Activated CD8-positive, alpha-beta memory T cell treated with anti-CD3 and anti-CD28 coated beads, Interleukin-2, amount 50 U/mL, for 4 hours (primary cell): ENCODE data around the gene SHISA8.
A peak's percentile ranks its signal among the peaks of the same experiment; 100 is the strongest.

Source experiments
- DNase-seq: peaks from one replicate; pipeline ENCODE4 v3.0.0-alpha.2; 2020

The SHISA8 gene

GRCh38 chr22:41933411-41934177 is 18.7 kb upstream of the SHISA8 start:
- DNase-seq: no peak

- DNase-seq: no peak
Observed at GRCh38 chr22:41932353-41932752, 17.5 kb upstream of the SHISA8 start.

- no peak for DNase-seq
Observed at GRCh38 chr22:41931701-41932269, 16.9 kb upstream of the SHISA8 start.

DNA sequence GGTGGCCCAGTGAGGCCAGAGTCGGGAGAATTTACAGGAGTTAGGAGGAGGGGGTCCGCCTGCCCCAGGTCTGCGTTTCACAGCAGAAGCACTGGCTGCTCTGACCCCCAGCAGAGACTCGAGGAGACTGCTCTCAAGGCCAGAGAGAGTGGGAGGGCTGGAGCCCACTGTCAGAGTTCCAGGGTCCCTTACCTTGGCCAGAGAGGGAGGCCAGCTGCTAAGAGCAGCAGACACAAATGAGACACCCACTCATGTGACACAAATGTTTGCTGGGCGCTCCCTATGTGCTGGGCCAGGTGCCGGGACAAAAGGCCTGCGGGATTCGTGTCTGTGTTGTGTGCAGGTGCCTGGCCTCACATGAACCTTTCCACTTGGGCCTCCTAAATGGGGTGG is 14.5 kb upstream of the SHISA8 start:
- no peak for DNase-seq

DNA sequence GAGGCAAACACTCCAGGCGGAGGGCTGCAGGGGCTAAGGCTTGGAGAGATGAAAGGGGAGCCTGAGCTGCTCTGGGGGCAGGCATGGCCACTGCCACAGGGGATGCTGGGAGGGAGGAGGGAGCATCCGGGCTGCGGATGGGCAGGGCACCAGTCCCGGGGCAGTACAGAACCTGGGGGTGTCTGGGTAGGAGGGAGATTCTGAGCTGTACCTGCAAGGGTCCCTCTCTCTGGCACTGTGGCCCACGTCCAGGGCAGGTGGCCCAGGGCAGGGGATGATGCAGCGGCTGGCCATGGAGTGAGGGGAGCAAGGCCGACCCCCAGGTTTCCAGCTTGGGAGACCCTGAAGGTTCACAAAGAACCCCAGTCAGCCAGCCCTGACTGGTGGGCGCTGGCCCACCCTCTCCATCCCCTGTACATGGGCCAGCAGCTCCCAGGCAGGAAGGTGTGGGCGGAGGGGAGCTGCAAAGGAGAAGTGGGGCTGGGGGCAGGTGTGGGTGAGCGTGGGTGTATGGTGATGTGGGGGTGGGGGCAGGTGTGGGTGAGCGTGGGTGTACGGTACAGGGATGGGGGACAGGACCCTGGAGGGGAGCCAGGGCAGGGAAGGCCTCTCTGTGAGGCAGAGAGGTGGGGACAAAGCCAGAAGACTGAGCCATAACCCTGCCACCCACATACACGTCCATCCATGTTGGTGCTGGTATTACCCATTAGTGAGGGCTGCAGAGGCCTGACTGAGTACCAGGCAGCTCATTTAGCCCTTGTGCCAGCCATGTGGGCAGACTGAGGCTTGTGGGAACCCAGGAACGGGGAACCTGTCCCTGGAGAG is 13.9 kb upstream of the SHISA8 start:
- no peak for DNase-seq

DNA sequence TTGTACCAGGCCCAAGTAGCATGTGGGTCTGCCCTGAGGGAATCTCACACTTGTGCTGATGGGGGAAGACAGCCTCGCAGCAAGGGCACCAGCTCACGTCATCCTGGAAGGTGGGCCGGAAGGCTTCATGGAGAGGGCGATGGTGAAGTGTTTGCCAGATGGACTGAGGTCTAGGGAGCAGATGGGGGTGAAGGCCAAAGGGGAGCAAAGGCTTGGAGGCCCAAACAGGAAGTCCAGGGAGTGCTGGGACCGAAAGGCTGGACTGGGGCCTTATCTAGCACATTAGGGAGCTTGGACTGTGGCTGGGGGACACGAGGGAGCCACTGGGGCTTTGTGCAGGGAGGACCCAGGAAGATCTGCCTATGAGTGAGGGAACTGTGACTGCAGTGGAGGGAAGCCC is 12.9 kb upstream of the SHISA8 start:
- DNase-seq: no peak

DNA sequence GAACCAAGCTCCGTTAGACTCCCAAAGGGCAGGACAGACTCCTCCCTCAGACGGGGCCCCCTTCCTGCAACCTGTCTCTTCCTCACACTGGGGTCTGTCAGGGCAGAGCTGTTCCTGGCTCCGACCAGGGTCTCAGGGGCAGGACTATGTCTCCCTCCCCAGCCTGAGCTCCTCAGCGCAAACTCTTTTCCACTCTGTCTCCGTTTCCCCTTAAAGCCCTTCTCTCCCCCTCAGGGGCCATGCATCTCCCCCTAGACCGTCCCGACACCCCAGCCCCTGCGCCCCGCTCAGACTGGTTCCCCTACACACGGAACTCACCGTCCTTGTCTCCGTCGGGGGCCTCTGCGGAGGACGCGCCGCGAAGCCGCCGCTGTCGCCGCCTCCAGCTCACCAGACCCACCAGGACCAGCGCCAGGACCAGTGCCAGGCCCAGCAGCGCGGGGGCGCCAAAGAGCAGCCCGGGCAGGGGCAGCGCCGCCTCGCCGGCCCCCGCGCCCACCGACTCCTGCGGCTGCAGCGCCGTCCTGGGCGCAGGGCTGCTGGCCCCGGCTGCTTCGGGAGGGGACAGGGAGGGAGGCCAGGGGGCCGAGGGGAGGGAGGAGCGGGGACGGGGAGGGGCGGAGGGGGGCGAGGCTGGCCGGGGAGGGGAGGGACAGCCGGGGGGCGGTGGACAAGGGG is 11.0 kb upstream of the SHISA8 start:
- DNase-seq: peak; percentile 83

- DNase-seq: no peak
Observed at GRCh38 chr22:41923595-41924276, 8.9 kb upstream of the SHISA8 start.

DNA sequence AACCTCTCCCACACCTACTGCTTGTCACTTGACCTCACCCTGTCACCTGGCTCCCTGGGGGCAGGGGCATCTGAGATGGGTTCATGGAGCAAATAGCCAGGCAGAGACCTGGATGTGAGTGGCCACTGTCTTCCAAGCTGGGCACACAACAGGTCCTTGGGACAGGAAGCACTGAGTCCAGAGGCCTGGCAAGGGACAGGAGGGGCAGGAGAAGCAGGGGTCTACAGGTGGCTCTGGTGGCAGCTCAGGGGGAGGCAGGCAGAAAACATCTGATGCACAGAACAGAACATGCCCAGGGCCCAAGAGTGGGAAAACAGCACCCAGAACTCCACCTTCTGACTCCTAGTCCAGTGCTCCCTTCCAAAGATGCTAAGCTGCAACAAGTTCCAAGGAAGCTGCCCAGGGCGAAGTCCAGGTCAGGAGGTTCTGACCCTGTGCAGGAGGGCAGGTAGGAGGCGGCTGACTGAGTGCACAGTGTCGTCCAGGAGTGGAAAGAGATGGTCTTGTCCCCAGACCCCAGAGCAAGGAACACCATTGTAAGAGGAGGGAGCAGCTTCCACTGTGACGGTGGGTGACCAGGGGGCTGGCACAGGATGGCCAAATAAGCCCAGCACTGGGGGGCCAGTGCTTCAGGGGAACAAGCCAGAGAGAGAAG is 8.2 kb upstream of the SHISA8 start:
- no peak for DNase-seq

DNA sequence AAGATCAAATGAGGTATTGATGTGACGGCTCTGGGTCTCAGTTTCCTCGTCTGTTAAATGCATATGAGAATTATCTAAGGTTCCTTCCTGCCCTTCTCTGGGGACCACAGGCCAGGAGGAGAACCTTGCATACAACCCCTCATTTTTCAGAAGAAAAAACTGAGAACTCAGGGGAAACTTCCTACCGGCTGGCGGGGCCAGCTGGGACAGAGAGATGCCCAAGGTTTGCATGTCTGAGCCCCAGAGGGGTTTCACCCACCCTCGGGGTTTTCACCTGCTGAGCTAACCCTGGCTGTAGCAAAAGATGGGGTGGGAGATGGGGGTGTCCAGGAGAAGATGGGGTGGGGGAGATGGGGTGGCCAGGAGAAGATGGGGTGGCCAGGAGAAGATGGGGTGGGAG is 7.5 kb upstream of the SHISA8 start:
- DNase-seq: no peak

GRCh38 chr22:41920271-41920976 is 5.5 kb upstream of the SHISA8 start:
- no peak for DNase-seq

DNA sequence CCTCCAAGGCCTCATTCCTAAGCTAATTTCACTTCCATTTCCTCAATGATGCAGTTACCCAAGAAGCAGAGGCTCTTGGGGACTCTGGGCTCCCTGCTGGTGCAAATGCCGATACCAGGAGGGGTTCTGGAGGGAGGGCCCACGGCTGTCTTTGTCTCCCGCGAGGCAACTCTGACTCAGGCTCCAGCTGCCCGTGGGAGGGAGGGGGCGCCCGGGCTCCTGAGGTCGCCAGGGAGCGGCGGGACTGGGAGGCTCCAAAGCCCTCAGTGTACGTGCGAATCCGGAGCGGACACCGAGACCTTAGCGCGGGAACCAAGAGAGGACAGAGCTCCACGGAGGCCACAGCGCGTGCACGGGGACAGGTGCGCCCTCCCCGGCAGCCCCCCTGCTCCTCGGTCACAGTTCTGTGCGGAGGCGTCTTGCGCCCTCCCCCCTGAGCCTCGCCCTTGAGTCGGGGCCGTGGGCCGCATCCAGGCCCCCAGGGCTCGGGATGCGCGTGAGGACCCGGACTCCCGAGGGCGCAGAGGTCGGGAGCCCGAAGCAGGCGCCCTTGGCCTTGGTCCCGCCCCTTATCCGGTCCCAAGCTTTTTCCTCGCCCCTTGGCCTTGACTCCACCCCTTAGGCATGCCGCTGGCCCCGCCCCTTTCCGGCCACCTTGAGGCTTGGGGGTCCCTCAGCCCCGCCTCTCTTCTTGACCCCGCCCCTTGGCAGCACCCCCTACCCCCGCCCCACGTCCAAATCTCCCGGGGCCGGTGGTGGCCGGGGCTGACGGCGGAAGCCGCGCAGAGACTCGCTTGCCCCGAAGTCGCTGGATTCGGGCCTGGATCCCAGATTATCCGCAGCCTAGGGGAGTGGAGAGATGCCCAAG is 4.7 kb upstream of the SHISA8 start:
- peak; percentile 64 for DNase-seq

DNA sequence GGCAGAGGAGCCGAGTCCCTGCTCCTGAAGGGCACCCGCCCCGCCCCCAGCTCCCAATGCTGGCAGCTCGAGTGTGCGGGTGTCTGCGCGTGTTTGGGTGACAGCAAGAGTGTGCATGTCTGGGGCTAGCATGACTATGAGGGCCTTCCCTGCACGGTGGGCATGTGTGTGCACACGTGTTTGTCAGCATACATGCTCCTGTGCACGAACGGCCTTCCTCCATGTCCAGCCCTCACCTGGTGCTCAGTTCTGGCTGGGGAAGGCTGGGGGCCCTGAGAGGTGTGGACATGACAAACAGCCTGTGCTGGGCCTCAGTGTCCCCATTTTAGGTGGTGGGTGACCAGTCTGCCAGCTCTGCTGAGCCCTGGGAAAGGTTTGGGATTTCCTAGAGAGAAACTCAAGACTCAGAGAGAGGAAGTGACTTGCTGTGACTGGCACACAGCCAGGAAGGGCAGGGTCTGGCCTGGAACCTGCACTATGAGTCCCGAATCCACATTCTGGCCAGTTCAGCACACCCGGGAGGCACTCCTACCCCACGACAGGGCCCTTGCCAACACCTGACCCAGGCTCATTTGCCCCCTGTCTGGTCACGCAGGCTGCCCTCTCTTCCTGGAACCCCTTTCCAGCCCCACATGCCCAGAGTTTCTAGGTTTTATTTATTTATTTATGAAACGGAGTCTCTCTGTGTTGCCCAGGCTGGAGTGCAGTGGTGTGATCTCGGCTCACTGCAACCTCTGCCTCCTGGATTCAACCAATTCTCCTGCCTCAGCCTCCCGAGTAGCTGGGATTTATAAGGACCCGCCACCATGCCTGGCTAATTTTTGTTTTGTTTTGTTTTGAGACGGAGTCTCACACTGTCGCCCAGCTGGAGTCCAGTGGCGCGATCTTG is 3.3 kb upstream of the SHISA8 start:
- no peak for DNase-seq

DNA sequence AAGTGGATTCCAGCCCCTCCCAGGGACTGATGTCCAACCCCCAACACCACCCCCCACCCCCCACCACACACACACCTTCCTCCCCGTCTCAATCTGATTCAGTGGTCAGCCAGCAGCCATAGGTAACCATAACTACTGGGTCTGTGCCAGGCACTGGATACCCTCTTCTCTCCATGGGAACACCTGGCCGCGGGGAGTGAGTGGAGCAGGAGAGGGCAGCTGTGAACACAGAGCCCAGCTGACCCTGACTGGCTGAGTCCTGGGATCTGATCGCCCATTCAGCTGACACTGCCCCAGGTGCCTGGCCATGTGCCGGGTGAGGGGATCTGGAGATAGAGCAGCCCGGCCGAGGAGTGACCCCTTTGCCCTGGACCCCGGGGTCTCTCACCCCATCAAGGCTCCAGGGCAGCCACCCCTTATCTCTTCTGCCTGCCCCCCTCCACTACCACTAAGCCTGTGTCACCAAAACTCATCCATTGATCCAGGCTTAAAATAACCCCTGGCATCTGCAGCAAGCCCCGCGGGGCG is 2.6 kb upstream of the SHISA8 start:
- DNase-seq: no peak

DNA sequence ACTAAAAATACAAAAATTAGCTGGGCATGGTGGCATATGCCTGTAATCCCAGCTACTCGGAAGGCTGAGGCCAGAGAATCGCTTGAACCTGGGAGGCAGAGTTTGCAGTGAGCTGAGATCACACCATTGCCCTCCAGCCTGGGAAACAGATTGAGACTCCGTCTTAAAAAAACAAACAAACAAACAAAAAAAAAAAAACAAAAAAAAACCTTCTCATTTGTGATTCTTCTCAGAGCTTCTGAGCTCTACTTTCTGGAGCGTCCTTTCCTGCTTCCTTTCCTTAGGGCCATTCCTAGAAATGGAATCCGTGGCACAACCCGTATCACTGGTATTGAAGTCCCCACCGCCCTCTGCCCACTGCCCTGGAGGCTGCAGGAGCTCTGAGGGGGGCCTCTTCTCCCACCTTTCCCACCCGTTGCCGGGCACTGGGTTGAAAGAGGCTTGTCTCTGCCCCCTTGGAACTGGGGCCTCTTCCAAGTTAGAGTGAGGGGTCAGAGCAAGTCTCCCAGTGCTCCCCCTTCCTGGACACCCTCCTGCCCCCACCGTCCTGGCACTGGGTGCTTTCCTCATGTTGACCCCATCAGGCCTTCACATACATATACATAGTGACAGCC is 2.0 kb upstream of the SHISA8 start:
- no peak for DNase-seq

DNA sequence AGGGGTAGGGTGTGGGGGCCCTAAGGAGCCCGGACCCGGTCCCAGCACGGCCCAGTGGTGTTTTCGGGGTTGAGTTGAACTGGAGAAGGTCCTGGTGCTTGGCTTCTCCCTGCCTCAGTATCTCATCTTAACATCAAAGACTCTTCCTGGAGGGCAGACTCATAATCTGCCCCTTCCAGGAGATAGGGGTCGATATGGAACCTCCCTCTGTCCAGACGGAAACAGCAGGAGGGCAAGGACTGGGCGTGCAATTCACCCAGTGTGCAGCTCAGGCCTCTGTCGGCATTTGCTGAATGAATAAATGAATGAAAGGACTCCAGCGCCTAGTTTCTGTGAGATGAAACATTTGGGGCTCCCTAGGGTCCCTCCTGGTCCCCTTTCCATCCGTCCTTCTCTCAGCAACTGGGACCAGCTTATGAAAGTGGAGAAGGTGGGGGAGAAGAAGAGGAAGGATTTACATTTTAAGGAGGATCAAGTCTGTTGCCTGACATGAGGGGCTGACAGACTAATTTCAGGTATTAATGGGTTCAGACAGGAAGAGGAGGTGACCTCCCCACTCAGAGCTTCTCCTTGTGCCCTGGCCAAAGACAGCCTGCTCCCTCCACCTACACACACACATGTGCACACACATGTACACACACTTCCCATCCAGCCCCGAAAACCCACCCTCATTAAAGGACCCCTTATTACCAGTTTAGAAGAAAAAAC is 1.1 kb upstream of the SHISA8 start:
- DNase-seq: no peak

GRCh38 chr22:41914611-41915034 is 251 bp downstream of the SHISA8 start:
- no peak for DNase-seq
